Urinary bladder (tissue), 4 donors: ENCODE measurements around the gene PLXNA2. TPM values are rescaled to one million over a fixed set of nuclear protein-coding genes. Genes with fewer than 3 reads are reported as not detected.

Experiments
- DNase-seq: peaks from one replicate; pipeline ENCODE4 v3.0.0-alpha.2; 2015; ENCODE audit errors: extremely low spot score
- H3K27ac ChIP-seq: one replicate; pipeline ENCODE4 v1.5.1; 2013; ENCODE audit warnings: low read depth, mild to moderate bottlenecking, moderate library complexity
- H3K36me3 ChIP-seq: one replicate; pipeline ENCODE4 v1.6.1; 2013; ENCODE audit warnings: mild to moderate bottlenecking, moderate library complexity; ENCODE audit not compliant: insufficient read depth
- H3K4me1 ChIP-seq: one replicate; pipeline ENCODE4 v1.6.1; 2013; ENCODE audit warnings: mild to moderate bottlenecking, moderate library complexity; ENCODE audit not compliant: insufficient read depth
- H3K4me3 ChIP-seq: one replicate; pipeline ENCODE4 v1.5.1; 2013; ENCODE audit warnings: low read depth, low read length
- WGBS: extraction: QIAGEN DNeasy Blood & Tissue Kit; methylation state at CpG from one replicate; pipeline ENCODE4 v1.1.7; 2013; 5-methylcytosine and 5-hydroxymethylcytosine counted together
- polyA plus RNA-seq: library from polyadenylated mRNA; stranded (reverse); fragments of 200-250 nt; gene quantifications from one replicate; pipeline ENCODE4 v1.2.3, GENCODE V29; 2013
- total RNA-seq: library from RNA; depleted of rRNA; stranded (reverse); fragments of >200 nt; gene quantifications from one replicate; pipeline ENCODE4 v1.2.3, GENCODE V29; 2014
- donor health status: healthy with polysubstance abuse.
- donor health status: healthy.

PLXNA2 gene
- total and polyA plus RNA-seq, 2 donors, result 15.1 to 20.0 TPM

- WGBS, result 91% methylated on average over 1 of the region's 1 CpG
- Histone ChIP-seq H3K4me1 (no peaks in the 10 kb centered on the region), H3K4me3 (no peak overlapping the region), H3K36me3 (no peaks in the 10 kb centered on the region), H3K27ac (no peak overlapping the region)
- DNase-seq, result no peak
Observed at GRCh38 chr1:208254862-208255261, 10.7 kb upstream of the PLXNA2 start.

DNA sequence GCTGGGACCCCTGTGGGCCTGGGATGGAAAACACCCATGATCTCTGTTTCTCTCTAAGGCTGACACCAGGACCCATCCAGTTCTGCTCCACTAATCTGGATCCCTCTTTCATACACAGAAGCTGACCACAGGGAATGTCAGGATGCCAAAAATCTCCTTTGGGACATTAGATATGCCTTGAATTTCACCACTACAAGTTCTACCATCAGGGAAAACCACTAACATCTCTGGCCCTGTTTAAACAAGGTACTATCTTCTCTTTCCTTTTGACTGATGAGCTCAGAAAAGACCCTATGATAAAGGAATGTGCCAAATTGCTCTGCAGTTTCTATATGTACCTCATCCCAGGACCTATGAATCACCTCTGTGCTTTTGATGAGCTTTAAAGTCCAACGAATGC is 10.2 kb upstream of the PLXNA2 start:
- Histone ChIP-seq H3K36me3 (no peaks in the 10 kb centered on the region), H3K4me1 (no peaks in the 10 kb centered on the region), H3K27ac (no peak overlapping the region), H3K4me3 (no peak overlapping the region)
- WGBS, result 94% methylated on average over 1 of the region's 1 CpG
- no peak for DNase-seq

- H3K4me1 ChIP-seq, result no peaks in the 10 kb centered on the region
- 80% methylated on average over 7 of the region's 7 CpGs for WGBS
- H3K36me3 ChIP-seq, result no peaks in the 10 kb centered on the region
- DNase-seq, result no peak
- H3K27ac ChIP-seq, result no peak overlapping the region
- no peak overlapping the region for H3K4me3 ChIP-seq
Observed at GRCh38 chr1:208252836-208253576, 8.8 kb upstream of the PLXNA2 start.

DNA sequence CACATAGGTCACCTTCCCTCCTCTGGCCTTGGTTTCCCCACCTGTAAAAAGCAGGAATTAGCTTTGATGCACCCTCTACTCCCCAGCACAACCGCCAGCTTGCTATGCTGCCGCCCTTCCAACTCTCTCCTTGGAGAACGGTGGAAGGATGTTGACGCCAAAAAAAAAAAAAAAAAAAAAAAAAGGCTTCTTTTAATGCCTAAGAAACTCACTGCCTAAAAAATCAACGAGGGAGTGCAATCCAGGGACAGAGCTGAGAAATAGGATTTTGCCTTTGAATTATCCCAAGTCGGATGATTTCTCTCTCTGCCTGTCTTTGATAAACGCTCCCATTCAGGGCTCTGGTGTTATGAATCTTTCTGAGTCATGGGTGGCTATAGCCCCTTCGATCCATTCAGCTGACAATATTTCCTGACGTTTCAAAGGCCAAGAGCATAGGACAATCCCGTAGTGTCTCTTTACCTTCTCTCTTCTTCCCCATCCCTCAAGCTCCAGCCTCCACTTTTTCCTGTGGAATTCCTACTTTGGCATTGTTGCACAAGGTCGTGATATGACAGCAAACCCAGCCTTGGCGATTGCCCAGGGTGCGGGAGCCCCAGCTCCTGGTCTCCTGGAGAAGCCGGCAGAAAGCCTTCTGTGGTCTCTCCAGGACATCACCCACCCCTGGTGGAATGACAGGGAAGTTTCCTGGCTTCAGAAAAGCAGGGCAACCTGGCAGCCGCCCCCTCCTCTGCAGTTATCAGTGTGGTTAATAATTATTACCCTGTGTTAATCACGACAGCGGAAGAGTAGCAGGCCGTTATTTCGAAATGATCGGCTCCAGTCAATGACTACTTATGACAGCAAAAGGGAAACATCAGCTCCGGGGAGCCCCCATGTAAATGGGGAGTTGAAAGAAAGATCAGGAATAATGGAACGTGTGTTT is 8.0 kb upstream of the PLXNA2 start:
- Histone ChIP-seq H3K36me3 (no peaks in the 10 kb centered on the region), H3K27ac (no peak overlapping the region), H3K4me1 (no peaks in the 10 kb centered on the region), H3K4me3 (no peak overlapping the region)
- no peak for DNase-seq
- WGBS, result 68% methylated on average over 22 of the region's 22 CpGs

GRCh38 chr1:208251015-208251414 is 6.8 kb upstream of the PLXNA2 start:
- Histone ChIP-seq H3K4me1 (no peaks in the 10 kb centered on the region), H3K27ac (no peak overlapping the region), H3K4me3 (no peak overlapping the region), H3K36me3 (no peaks in the 10 kb centered on the region)
- no peak for DNase-seq
- 82% methylated on average over 5 of the region's 5 CpGs for WGBS

DNA sequence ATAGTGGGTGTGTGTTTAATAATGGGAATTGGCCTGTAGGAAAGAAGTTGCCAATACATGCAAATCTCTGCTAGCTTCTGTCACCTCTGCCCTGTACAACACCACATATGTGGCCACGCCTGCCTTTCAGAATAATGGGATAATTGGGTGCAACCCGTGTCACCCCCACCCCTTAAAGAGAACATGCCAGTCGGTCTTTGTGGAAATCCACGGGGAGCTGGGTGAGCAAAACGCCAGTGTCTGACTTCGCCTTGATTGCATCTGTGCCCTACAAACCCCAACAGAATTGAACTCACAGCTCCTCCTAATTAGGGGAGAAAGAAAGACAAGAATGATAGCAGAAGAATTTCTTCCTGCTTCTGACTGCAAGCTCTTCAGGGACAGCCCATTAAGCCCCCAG is 6.4 kb upstream of the PLXNA2 start:
- H3K4me3 ChIP-seq, result no peak overlapping the region
- no peaks in the 10 kb centered on the region for H3K4me1 ChIP-seq
- H3K36me3 ChIP-seq, result no peaks in the 10 kb centered on the region
- 83% methylated on average over 6 of the region's 6 CpGs for WGBS
- no peak overlapping the region for H3K27ac ChIP-seq
- DNase-seq, result no peak

- no peak for DNase-seq
- Histone ChIP-seq H3K27ac (no peak overlapping the region), H3K4me3 (no peak overlapping the region), H3K36me3 (no peaks in the 10 kb centered on the region), H3K4me1 (no peaks in the 10 kb centered on the region)
- 91% methylated on average over 5 of the region's 5 CpGs for WGBS
Observed at GRCh38 chr1:208248991-208249696, 5.0 kb upstream of the PLXNA2 start.

- DNase-seq, result no peak
- H3K27ac ChIP-seq, result no peak overlapping the region
- no peaks in the 10 kb centered on the region for H3K4me1 ChIP-seq
- WGBS, result 55% methylated on average over 7 of the region's 7 CpGs
- no peak overlapping the region for H3K4me3 ChIP-seq
- no peaks in the 10 kb centered on the region for H3K36me3 ChIP-seq
Observed at GRCh38 chr1:208248307-208248801, 4.2 kb upstream of the PLXNA2 start.

DNA sequence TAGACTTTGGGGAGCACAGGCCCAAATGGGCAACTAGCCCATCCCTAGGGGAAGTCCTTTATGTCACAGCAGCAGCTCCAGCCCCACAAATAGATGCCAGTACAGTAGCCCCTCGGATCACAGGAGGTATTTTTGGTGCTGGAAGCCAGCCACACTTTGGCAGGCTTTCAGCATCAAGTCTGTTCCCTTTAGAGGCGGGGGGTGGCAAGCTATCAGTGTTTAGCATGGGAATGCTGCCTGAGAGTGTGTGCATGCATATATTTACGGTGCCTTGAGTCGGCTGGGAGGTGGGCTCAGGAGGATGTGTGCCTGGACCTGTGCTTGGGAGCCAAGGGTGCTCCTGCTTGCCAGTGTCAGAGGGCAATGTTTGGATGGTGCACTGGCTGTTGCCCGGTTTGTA is 3.5 kb upstream of the PLXNA2 start:
- H3K36me3 ChIP-seq, result no peaks in the 10 kb centered on the region
- WGBS, result 61% methylated on average over 5 of the region's 5 CpGs
- no peak overlapping the region for H3K4me3 ChIP-seq
- H3K4me1 ChIP-seq, result peaks cover 2% of the 10 kb centered on the region
- no peak overlapping the region for H3K27ac ChIP-seq
- no peak for DNase-seq

DNA sequence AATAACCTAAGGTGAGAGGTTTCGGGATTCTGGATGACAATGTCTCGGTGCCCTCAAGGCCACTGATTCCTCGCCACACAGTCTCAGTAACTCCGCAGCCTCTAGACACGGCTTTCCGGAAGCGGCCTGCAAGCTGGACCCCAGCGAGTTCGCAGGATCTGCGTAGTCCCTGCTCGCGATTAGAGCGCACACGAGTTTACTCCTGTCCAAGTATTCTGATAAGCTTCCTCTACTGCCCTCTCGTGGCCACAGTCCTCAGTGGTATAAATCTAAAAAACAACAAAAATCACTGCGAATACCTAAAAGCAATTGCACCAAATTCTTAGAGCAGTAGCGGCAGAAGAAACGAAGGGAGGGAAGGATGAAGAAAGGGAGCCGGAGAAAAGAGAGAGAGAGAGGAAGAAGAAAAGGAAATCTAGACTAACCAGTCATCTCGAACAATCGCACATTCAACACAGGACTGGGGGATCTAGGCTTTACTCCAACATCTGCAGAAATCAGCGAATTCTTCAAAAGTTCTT is 1.1 kb upstream of the PLXNA2 start:
- no peak overlapping the region for H3K27ac ChIP-seq
- WGBS, result 12% methylated on average over 22 of the region's 22 CpGs
- no peak overlapping the region for H3K4me3 ChIP-seq
- peak; percentile 90 for DNase-seq
- H3K36me3 ChIP-seq, result no peaks in the 10 kb centered on the region
- peaks cover 4% of the 10 kb centered on the region for H3K4me1 ChIP-seq

DNA sequence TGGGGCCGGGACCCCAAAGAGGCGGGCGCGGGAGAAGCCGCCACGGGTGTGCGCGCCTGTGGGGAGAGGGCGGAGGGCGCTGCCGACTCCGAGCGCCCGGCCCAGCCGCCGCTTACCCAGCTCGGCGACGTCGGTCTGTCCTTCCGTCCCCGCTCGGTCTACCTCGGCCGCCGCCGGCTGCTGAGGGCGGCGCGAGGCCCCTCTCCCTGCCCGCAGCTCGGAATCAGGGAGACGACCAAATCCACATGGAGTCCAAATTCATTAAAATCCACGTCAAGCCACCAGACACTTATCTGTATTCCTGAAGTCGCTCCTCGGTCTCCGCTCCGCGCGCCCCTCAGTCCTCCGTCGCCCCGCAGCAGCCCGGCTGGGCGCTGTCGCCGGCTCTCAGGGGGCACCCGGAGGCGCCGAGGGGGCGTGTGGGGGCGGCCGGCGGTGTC is 637 bp downstream of the PLXNA2 start:
- H3K36me3 ChIP-seq, result no peaks in the 10 kb centered on the region
- WGBS, result under 1% methylated on average over 54 of the region's 54 CpGs
- no peak for DNase-seq
- peak overlapping the region; percentile 79 for H3K4me3 ChIP-seq
- H3K27ac ChIP-seq, result peak overlapping the region; percentile 59
- H3K4me1 ChIP-seq, result peaks cover 4% of the 10 kb centered on the region

- under 1% methylated on average over 54 of the region's 54 CpGs for WGBS
Observed at GRCh38 chr1:208242941-208243526, 1.1 kb downstream of the PLXNA2 start.

DNA sequence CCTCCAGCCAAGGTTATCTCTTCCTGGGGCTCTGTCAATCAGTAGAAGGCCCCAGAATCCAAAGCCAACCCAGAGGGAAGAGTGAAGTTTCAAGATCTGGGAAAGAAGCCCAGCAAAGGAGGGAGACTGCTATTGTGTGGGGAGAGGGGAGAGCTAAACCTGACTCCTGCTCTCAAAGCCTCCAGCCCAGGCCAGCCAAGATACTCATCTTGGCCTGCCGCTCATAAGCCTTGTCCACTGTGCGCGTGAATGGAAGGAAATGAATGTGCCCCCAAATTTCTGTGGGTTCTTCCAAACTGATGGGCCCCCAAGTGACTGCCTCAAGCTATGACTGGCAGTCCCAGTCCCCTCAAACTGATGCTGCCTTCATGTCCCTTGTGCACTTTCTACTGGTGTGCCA is 2.0 kb downstream of the PLXNA2 start:
- Histone ChIP-seq H3K36me3 (no peaks in the 10 kb centered on the region), H3K4me1 (peaks cover 4% of the 10 kb centered on the region), H3K27ac (no peak overlapping the region), H3K4me3 (peak overlapping the region; percentile 79)
- 55% methylated on average over 3 of the region's 3 CpGs for WGBS
- no peak for DNase-seq

More at GRCh38 chr1:208242941-208243526, 1.1 kb downstream of the PLXNA2 start:
- H3K4me1 ChIP-seq, result peaks cover 4% of the 10 kb centered on the region
- H3K27ac ChIP-seq, result no peak overlapping the region
- no peak for DNase-seq
- peak overlapping the region; percentile 79 for H3K4me3 ChIP-seq
- H3K36me3 ChIP-seq, result no peaks in the 10 kb centered on the region
